ENCODE results near the gene RNF135.
A peak's percentile ranks its signal among the peaks of the same experiment; 100 is the strongest.
"Not testable (repeated sequence)": the region's sequence is repeated elsewhere in the genome, so short reads cannot be mapped to it uniquely, and the experiment has no call there.

RNF135 gene, protein sequence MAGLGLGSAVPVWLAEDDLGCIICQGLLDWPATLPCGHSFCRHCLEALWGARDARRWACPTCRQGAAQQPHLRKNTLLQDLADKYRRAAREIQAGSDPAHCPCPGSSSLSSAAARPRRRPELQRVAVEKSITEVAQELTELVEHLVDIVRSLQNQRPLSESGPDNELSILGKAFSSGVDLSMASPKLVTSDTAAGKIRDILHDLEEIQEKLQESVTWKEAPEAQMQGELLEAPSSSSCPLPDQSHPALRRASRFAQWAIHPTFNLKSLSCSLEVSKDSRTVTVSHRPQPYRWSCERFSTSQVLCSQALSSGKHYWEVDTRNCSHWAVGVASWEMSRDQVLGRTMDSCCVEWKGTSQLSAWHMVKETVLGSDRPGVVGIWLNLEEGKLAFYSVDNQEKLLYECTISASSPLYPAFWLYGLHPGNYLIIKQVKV

DNA sequence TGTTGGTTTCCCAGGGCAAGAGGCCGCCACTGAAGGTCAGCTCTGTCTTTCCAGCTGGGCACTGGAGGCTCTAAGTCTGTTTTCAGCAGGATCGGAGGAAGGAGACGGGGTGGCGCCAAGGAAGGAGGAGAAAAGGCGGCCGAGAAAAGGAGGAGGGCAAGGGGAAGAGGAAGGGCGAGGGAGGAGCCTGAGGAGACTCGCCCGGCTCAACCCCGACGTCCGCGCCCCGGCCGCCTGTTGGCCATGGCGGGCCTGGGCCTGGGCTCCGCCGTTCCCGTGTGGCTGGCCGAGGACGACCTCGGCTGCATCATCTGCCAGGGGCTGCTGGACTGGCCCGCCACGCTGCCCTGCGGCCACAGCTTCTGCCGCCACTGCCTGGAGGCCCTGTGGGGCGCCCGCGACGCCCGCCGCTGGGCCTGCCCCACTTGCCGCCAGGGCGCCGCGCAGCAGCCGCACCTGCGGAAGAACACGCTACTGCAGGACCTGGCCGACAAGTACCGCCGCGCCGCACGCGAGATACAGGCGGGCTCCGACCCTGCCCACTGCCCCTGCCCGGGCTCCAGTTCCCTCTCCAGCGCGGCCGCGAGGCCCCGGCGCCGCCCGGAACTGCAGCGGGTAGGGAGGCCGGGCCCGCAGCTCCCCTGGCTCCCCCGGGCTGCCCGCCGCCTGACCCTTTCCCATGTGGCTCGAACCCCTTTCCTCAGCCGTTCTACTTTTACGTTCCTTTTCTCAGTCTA lies at the start of gene RNF135:
RNF135 (plus strand) TSS at position 209 of the 737 bp plus-strand sequence; CDS start at position 244, 35 bp downstream.
- peak; percentile 93 for DNase-seq (ENCODE audit: low read depth, low spot score)

DNA sequence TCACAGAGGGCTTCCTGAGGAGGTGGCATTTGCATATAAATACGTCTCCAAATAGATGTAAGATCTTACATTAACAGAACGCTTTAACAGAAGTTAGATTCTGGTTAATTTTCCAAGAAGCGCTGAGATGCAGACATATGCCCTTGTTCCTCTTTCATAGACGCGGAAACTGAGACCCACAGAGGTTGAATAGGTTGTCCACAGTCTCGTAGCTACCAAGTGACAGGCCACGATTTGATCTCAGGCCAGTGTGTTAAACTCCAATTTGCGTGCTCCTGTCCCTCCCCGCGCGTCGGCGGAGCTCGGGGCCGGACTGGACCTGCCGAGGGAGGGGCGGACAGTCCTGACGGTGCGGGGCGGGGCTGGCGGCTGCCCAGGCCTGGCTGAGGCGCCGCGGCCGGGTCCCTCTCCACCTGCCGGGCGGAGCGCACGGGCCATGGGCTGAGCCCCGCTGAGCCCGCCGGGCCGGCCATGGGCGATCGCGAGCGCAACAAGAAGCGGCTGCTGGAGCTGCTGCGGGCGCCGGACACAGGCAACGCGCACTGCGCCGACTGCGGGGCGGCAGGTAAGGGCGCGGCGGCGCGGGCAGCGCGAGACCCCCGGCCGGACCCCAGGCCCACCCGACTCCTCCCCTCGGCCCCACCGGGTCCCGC lies 49.2 kb upstream of the RNF135 start, which contains the start of gene ADAP2:
ADAP2 (plus strand) TSS at position 402 of the 653 bp plus-strand sequence; CDS start at position 472, 70 bp downstream.
- peak; percentile 30 for DNase-seq (ENCODE audit: low read depth, low spot score)

DNA sequence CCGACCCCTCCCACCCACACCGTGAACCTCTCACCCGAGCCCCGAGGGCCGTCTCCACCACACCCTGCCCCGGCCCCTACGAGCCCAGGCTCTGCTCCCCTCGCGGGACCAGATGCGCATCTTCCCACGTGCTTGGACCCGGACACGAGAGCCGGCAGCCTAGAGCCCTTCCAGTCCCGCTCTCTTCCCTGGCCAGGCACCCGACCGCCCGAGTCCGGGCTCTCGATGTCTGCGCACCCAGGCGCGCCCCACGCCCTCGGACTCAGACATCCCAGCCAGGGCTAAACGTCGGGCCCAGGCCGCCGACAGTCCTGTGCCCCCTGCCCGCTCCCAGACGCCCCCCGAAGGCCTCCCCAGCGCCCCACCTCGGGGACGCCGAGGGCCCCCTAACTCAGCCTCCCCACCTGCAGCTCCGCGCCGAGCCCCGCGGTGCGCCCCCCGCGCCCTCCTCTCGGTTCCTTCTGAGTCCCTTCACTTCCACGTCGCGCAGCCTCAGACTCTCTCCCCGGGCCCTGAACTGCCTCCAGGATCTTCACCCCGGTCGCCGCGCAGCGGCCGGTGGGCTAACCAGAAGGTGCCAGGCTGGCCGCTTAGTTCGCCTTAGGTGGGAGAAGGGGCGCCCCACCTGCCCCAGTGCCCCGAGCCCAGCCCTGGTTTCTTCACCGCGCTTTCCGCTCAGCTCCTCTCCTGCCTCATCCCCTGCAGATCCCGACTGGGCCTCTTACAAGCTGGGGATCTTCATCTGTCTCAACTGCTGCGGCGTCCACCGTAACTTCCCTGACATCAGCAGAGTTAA lies 48.4 kb upstream of the RNF135 start:
- DNase-seq (ENCODE audit: low read depth, low spot score), result peak; percentile 18

DNA sequence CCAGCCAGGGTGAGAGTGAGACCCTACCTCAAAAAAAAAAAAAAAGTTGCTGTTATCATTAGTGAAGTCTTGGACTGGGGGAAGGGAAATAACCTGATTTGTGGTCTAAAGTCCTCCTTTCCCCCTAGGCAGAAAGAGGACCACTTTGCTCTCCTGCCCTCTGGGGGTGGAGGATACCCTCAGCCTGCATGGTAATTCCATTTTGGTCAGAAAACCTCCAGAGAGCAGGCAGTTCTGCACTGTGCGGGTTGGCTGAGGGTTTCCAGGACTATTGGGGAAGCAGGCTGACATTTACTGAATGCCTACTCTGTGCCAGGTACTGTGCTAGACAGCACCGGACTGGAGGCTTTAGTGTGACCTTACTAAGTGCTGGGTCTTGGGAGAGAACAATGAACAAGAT lies 46.5 kb upstream of the RNF135 start:
- peak; percentile 12 for DNase-seq (ENCODE audit: low read depth, low spot score)

DNA sequence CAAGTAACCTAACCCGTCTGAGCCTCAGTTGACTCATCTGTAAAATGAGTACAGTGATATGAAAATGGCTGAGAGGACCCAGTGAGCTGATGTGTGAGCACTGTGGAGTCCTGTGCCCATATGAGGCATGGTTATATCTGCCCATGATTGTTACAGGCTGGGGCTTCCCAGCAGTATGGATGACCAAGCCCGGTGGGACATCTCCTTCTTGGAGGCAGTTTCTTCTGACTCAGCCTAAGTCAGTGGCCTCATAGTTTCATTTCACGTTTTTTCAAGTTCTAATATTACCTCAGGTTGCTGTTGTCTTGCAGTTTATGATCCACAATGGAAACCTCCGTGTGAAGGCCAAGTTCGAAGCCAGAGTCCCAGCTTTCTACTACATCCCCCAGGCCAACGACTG lies 44.3 kb upstream of the RNF135 start:
- DNase-seq (ENCODE audit: low read depth, low spot score), result no peak

DNA sequence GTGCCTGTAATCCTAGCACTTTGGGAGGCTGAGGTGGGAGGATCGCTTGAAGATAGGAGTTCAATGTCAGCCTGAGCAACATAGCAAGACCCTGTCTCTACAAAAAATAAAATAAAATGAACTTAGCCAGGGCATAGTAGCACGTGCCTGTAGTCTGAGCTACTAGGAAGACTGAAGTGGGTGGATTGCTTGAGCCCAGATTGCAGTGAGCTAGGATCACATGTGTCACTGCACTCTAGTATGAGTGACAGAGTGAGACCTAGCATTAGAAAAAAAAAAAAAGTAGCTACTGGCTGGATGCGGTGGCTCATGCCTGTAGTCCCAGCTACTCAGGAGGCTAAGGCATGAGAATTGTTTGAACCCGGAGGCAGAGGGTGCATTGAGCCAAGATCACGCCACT lies 43.1 kb upstream of the RNF135 start:
- no peak for DNase-seq (ENCODE audit: low read depth, low spot score)

DNA sequence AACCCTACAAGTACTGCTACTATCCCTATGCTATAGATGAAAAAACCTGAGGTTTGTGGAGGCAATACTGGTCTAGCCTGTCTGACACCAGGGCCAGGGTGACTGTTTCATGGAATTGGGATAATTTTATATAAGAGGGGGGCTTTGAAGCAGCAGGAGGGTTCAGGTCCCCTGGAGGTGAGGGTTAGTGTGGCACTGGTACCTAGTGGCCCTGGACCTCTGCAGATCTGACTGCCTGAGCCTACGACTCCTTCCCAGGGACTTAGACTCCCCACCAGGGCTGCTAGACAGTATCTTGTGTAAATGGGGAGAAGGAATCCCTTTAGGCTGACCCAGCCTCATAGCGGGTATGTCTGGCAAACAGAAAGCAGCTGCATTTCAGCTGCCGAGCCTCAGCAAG lies 42.3 kb upstream of the RNF135 start:
- DNase-seq (ENCODE audit: low read depth, low spot score), result no peak

DNA sequence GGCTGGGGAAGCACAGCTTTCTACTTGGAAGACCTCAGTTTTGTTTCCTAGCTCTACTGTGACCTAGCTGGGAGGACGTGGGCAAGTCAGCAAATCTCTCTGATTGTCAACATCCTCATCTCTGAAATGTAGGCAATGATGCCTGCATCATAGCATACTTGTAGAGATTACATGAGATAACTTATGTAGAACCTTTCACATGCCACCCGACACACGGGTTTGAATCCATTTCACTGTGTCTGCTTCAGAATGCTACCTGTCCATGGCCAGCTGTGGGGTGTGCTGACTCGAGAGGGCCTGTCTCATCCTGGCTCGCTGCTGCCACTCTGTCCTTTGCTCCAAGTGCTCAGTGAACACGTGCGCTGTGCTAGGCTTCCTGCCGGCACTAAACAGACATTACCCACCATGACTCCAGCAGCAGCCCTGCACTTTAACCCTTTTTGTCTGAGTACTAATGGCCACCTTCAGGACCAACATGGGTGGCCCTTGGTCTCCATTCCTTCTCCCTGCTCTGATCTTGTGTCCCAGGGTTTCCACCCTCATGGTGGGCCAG lies 41.7 kb upstream of the RNF135 start:
- DNase-seq (ENCODE audit: low read depth, low spot score), result no peak

DNA sequence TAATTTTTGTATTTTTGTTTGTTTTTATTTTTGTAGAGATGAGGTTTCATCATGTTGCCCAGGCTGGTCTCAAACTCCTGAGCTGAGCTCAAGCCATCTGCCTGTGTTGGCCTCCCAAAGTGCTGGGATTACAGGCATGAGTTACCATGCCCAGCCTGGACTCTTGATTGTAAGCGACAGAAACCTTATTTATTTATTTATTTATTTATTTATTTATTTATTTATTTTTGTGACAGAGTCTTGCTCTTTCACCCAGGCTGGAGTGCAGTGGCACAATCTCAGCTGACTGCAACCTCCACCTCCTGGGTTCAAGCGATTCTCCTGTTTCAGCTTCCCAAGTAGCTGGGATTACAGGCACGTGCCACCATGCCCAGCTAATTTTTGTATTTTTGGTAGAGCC lies 41.0 kb upstream of the RNF135 start:
- not testable (repeated sequence) for DNase-seq (ENCODE audit: low read depth, low spot score)

DNA sequence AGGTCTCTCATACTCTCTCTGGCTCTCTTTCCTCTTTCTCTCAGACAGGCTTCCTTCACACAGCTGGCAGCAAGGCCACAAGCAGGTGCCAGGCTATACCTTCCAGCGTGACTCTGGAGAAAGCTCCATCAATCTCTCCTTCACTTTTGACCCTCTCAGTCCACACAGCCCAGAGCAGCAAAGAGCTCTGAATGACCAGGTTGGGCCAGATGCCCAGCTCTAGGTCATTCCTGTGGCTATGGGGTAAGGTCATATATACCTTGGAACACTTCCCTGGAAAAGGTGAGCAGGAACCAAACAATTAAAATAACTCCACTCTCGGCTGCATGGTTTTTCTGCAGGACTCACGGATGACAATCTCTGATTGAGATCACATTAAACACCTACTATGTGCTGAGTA lies 40.3 kb upstream of the RNF135 start:
- no peak for DNase-seq (ENCODE audit: low read depth, low spot score)

DNA sequence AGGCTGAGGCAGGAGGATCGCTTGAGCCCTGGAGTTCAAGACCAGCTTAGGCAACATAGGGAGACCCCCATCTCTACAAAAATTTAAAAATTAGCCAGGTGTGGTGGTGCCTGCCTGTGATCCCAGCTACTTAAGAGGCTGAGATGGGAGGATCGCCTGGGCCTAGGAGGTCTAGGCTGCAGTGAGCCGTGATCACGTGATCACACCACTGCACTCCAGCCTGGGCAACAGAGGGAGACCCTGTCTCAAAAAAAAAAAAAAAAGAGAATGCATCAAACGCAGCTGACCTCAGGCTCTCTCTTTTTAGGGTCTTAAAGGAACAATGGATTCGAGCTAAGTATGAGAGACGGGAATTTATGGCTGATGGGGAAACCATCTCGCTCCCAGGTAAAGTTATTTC lies 39.3 kb upstream of the RNF135 start:
- DNase-seq (ENCODE audit: low read depth, low spot score), result not testable (repeated sequence)

DNA sequence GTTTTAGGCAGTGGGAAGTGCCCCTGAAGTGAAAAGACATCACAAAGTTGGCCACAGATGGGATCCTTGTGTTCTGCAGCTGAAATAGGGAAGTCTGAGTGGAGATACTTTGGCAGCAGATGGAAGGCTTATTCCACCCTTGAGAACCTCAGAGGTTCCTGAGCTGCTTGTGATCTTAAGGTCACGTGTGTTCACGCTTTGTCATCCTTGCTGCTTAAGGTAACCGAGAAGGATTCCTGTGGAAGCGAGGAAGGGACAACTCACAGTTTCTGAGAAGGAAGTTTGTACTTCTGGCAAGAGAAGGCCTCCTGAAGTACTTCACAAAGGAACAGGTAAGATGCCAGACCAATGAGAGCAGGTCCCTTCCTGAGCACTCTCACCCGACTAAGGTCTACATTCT lies 36.9 kb upstream of the RNF135 start:
- DNase-seq (ENCODE audit: low read depth, low spot score), result no peak

DNA sequence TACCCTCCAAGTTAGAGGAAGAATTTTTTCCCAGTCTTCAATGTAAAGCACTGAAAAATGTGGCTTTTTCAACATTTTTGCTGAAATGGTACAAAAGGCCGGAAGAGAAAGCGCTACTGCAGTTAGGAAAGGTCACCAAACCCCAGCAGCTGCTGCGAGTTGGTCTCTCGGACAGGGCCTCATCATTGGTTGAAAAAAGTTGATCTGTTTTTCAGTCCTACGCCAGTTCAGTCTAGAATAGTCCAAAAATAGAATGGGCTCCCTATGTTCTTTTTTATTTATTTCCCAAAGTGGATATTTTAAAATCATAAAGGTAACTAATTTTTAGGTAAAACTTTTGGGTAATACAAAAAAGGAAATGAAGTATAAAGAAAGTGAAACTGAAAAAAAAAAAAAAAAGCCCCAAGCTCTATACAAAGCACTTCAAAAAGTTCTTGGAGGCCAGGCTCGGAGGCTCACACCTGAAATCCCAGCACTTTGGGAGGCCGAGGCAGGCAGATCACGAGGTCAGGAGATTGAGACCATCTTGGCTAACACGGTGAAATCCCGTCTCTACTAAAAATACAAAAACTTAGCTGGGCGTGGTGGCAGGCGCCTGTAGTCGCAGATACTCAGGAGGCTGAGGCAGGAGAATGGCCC lies 31.7 kb upstream of the RNF135 start:
- no peak for DNase-seq (ENCODE audit: low read depth, low spot score)

DNA sequence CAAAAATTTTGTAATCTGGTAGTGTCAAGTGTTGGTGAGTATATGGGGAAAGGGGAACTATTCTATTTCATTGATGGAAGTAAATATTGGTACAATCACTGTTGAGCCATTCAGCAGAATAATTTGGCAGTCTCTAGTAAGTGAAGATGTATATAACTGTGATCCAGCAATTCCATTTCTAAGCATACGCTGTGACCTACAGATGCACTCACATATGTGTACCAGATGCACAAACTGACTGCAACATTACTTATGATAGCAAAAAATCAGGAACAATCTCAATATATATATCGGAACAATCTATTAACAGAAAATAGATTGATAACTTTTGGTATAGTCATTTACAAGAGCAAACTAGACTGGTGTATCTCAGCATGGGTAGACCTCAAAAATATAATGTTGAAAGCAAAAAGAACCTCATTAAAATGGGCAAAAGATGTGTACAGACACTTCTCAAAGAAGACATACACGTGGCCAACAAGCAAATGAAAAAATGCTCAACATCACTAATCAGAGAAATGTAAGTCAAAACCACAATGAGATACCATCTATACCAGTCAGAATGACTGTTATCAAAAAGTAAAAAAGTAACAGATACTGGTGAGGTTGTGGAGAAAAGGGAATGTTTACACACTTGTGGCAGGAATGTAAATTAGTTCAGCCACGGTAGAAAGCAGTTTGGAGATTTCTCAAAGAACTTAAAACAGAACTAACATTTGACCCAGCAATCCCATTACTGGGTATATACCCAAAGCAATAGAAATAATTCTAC lies 28.3 kb upstream of the RNF135 start:
- DNase-seq (ENCODE audit: low read depth, low spot score), result no peak

DNA sequence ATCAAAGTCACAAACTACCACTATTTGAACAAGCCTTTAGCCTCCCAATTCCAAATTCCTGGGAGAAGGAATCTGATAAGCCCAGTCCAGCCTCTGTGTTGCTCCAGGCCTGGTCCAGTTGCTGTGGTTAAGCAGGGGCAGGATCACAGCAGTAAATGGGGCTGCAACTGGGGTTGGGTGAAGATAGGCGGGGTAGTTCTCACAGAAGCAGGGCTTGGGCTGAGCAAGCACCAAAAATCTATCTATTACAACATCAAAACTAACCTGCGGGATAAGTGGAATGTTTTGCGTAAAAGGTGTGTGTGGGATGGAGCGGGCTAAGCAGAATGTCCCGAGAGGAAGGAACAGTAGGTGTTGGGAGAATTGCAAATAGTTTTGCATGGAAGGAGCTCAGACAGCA lies 23.0 kb upstream of the RNF135 start:
- DNase-seq (ENCODE audit: low read depth, low spot score), result no peak

DNA sequence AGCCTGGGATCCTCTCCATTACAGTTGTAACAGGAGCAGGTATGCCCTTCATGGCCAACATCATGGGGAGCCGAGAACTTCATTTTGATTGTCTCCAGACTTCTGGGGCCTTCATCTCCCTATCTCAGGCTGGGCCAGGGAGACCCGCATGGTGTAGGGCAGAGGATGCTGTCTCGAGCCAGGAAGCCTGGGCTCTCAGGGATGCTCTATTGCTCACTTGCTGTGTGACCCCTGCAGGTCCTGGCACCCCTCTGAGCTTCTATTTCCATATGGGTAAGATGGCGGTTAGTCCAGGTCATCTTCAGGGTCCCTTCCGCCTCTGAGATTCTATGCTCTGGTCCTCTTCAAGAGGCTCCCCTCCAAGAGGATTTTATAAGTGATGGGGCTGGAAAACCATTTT lies 20.6 kb upstream of the RNF135 start:
- no peak for DNase-seq (ENCODE audit: low read depth, low spot score)

DNA sequence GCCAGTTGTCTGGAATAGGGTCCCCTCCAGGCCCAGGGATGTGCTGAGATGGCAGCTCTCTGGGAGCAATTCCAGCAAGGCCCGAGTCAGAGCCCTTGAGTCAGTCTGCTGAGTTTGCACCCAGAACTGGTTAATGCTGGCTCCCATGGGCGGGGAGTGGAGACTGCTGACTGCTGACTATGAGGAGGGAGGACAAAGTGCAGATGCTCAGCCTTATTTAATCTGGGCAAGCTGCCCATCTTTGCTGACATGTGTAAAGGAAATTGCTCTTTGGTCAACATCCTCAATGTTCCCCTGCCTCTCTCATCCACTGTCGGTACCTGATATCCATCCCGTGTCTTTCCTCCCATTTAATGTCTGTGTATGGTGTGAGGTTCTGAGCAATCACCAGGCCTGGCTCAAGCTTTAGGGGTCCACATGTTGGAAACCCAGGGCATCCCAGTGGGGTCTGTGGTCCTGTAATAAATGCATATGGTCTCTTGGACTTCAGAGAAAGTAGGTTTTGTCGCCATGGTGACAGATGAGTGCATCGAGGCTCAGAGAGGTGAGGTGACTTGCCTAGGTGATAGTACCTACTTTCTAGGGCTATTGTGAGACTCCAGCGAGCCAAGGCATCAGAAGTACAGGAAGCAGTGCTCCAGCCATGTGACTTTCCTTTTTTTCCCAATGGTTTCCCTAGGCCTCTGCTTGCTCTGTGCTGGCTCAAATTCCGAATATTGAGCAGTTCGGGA lies 20.0 kb upstream of the RNF135 start:
- no peak for DNase-seq (ENCODE audit: low read depth, low spot score)

DNA sequence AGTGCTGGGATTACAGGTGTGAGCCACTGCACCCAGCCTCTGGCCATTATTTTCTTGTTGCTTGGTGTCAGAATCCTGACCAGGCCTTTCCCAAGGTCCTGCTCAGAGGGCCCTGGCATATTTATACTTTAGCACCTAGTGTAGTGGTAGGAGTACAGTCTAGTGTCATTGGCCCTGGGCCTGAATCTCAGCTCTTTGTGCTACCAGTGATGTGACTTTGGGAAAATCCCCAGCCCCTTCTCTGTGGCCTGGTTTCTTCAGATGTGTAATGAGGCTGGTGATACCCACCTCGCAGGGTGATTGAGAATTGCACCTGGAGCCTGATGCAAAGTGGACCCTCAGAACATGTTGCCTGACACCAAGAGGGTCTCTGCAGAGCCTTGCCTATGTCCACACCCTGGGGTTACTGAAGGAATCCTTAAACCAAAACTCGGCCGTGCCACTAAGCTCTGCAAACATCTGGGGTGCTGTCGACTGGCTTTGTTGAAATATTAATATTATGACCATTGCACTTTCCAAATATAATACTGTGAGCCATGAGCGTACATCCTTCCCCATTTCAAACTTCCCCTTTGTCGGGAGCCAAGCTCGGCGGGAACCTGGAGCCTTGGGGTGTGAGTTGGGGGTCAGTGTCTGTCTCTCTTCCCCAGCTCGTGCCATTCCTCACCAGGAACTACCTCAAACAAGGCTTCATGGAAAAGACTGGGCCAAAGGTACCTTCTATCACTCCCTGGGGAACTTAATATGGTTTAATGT lies 18.0 kb upstream of the RNF135 start:
- no peak for DNase-seq (ENCODE audit: low read depth, low spot score)

Measured in ELF-1 (cell line).